ENCODE measurements around the gene MYO5A. TPM values are rescaled to one million over a fixed set of nuclear protein-coding genes. Genes with fewer than 3 reads are reported as not detected.

MYO5A gene
- total RNA-seq, 4 donors from 2014 or later, result 10.3 to 26.0 (median 22.7) TPM

DNA sequence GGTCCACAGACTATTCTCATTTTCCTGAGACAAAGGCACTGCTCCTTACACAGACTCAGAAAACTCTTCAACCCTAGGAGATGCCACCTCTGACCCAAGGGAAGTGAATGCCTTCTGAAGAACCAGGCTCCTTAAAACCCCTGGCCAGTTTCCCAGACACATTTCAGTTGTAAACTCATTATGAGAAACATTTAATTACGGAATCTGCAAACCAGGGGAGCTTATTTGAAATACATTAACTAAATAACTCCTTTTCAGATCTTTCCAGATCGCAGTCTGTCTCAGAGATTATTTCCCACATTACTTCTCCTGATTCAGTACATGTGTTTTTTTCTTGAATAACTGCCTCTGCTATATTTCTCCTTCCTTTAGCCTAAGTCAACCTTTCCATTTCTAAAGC lies 17.6 kb downstream of the MYO5A start:
- DNase-seq, result no peak
- H3K27me3 ChIP-seq, result no peaks in the 10 kb centered on the region
- no peak overlapping the region for H3K4me3 ChIP-seq
- TF ChIP-seq POLR2A (IDR thresholded peaks at IDR 0.05), result no peak
- TF ChIP-seq, protein P1, sequence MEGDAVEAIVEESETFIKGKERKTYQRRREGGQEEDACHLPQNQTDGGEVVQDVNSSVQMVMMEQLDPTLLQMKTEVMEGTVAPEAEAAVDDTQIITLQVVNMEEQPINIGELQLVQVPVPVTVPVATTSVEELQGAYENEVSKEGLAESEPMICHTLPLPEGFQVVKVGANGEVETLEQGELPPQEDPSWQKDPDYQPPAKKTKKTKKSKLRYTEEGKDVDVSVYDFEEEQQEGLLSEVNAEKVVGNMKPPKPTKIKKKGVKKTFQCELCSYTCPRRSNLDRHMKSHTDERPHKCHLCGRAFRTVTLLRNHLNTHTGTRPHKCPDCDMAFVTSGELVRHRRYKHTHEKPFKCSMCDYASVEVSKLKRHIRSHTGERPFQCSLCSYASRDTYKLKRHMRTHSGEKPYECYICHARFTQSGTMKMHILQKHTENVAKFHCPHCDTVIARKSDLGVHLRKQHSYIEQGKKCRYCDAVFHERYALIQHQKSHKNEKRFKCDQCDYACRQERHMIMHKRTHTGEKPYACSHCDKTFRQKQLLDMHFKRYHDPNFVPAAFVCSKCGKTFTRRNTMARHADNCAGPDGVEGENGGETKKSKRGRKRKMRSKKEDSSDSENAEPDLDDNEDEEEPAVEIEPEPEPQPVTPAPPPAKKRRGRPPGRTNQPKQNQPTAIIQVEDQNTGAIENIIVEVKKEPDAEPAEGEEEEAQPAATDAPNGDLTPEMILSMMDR (IDR thresholded peaks at IDR 0.05), result no peak
- no peaks in the 10 kb centered on the region for H3K4me1 ChIP-seq
- H3K36me3 ChIP-seq, result no peaks in the 10 kb centered on the region
- no peaks in the 10 kb centered on the region for H3K9me3 ChIP-seq
- intact Hi-C loops (cut with DNase I; ENCODE audit: low total_unique reads), result no loop called here
- no peak overlapping the region for H3K27ac ChIP-seq

DNA sequence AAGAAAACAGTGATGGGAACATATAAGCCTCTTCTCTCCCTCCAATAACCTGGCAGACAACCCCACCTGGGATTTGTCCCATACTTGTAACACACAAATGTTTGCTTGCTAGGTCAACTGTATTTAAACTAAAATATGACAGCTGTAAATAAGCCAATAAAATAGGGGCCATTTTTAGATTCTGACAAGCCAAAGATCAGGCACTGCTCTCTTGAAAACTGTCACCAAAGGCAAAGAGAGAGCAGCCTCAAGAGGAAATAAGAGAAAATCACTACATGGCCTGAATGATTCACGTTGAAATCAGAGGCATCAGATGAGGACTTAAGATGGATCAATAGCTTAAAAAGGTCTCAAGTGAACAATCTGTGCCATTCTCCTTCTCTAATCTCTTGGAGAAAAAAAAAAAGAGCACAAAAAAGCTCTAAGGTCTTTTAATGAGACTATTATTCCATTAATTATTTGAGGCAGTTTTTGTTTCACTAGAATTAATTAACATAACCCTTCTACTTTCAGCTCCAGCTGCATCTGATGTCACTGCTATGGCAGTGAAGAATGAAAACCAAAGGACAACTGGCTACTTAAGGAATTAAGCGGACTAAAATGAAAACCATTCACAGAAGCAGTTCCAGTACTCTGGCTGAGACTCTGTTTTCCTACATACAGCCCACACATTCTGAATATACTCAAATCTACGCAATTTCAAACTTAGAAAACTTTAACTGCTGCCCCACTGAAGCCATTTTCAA lies 19.0 kb downstream of the MYO5A start:
- no peak for DNase-seq
- TF ChIP-seq, protein P1 (IDR thresholded peaks at IDR 0.05), result no peak
- TF ChIP-seq POLR2A (IDR thresholded peaks at IDR 0.05), result no peak
- Histone ChIP-seq H3K27me3 (no peaks in the 10 kb centered on the region), H3K9me3 (no peaks in the 10 kb centered on the region), H3K27ac (no peak overlapping the region), H3K4me1 (no peaks in the 10 kb centered on the region), H3K36me3 (no peaks in the 10 kb centered on the region), H3K4me3 (no peak overlapping the region)
- intact Hi-C loops (cut with DNase I; ENCODE audit: low total_unique reads), result no loop called here

DNA sequence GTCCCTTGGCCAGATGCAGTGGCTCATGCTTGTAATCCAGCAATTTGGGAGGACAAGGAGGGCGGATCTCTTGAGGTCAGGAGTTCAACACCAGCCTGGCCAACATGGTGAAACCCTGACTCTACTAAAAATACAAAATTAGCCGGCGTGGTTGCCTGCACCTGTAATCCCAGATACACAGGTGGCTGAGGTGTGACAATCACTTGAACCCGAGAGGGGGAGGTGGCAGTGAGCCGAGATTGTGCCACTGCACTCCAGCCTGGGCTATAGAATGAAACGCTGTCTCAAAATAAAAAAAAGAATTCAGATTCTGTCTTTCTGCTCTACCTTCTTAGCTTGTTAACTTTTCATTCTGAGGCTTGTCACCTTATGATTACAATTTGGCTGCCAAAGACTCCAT lies 22.1 kb downstream of the MYO5A start:
- Histone ChIP-seq H3K36me3 (no peaks in the 10 kb centered on the region), H3K4me1 (no peaks in the 10 kb centered on the region), H3K9me3 (no peaks in the 10 kb centered on the region), H3K27me3 (no peaks in the 10 kb centered on the region), H3K27ac (no peak overlapping the region), H3K4me3 (no peak overlapping the region)
- no peak for DNase-seq
- intact Hi-C loops (cut with DNase I; ENCODE audit: low total_unique reads), result no loop called here
- no peak for TF ChIP-seq POLR2A (IDR thresholded peaks at IDR 0.05)

DNA sequence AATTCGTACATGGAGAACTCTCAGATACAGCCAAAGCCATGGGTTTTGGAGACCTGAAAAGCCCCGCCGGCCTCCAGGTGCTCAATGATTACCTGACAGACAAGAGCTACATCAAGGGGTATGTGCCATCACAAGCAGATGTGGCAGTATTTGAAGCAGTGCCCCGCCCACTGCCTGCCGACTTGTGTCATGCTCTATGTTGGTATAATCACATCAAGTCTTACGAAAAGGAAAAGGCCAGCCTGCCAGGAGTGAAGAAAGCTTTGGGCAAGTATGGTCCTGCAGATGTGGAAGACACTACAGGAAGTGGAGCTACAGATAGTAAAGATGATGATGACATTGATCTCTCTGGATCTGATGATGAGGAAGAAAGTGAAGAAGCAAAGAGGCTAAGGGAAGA lies 23.5 kb downstream of the MYO5A start:
- intact Hi-C loops (cut with DNase I; ENCODE audit: low total_unique reads), result no loop called here
- no peak overlapping the region for H3K27ac ChIP-seq
- TF ChIP-seq, protein P1 (IDR thresholded peaks at IDR 0.05), result no peak
- TF ChIP-seq POLR2A (IDR thresholded peaks at IDR 0.05), result no peak
- H3K4me1 ChIP-seq, result no peaks in the 10 kb centered on the region
- no peaks in the 10 kb centered on the region for H3K9me3 ChIP-seq
- H3K36me3 ChIP-seq, result no peaks in the 10 kb centered on the region
- H3K4me3 ChIP-seq, result no peak overlapping the region
- no peaks in the 10 kb centered on the region for H3K27me3 ChIP-seq
- DNase-seq, result no peak

DNA sequence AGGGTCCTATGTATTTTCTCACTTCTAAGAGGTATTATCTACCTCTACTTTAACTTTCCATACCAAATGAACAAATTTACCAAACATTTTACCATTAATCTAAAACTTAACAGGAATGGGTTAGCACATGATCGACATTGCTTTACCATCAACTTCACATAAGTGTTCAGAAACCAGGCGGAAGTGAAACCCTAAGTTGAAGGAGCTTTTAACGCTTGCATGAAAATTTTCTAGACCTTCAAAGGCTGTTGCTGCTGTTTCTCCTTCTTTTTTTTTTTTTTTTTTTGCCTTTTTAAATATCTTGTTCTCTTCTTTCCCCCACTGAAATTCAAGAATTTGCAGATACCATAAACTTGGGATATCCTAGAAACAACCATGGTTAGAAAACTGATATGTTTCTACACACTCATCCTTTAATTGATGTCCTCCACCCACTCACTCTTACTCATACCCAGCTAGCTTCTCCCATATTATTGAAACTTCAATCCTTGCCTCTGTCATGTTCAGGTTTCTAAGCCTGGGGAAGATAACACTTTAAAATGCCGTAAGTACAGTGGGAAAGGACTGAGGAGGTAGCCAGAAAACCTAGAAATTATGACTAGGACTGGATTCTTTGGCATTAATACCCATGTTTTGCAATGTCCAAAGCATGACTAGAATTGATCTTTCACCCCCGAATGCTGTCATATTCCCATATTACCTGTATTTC lies 24.7 kb downstream of the MYO5A start:
- H3K27me3 ChIP-seq, result no peaks in the 10 kb centered on the region
- no peak for DNase-seq
- no peak overlapping the region for H3K4me3 ChIP-seq
- H3K36me3 ChIP-seq, result no peaks in the 10 kb centered on the region
- H3K9me3 ChIP-seq, result no peaks in the 10 kb centered on the region
- TF ChIP-seq POLR2A (IDR thresholded peaks at IDR 0.05), result no peak
- TF ChIP-seq, protein P1 (IDR thresholded peaks at IDR 0.05), result no peak
- intact Hi-C loops (cut with DNase I; ENCODE audit: low total_unique reads), result no loop called here
- H3K4me1 ChIP-seq, result no peaks in the 10 kb centered on the region
- H3K27ac ChIP-seq, result no peak overlapping the region
